ENCODE results near the gene ARHGAP30. TPM values are rescaled to one million over a fixed set of nuclear protein-coding genes. Genes with fewer than 3 reads are reported as not detected.

ARHGAP30 gene
- total and polyA plus RNA-seq, 2 of the 8 experiments (the other 6 are each of a cell fraction or from before 2014, with no cell fraction given), result 0.27 to 0.39 TPM

GRCh38 chr1:161001525-161001924 lies 68.2 kb downstream of the ARHGAP30 start:
- Histone ChIP-seq H3K23me2 (ENCODE audit: low read depth, low read length) (no peaks in the 10 kb centered on the region), H4K20me1 (replicated peaks in 1 of 2; ENCODE audit: control insufficient read depth in 1 of 2, insufficient read depth in 2 of 2, low read length in 2 of 2) (peaks cover 2 to 23% of the 10 kb centered on the region in 2 experiments), H3K18ac (ENCODE audit: extremely low read depth, low read length) (no peak overlapping the region), H4K91ac (replicated peaks; ENCODE audit: insufficient read length, low read length) (no peak overlapping the region), H2BK5ac (ENCODE audit: low read depth, low read length) (no peak overlapping the region), H3K4me1 (replicated peaks in 1 of 4; ENCODE audit: control insufficient read depth in 3 of 4, insufficient read depth in 4 of 4, low read length in 3 of 4) (peaks cover 0 to 3% (median 0%) of the 10 kb centered on the region in 4 experiments; a peak in 2 of 7 replicates), H3K27ac (ENCODE audit: low read depth, low read length) (no peak overlapping the region), H3K56ac (replicated peaks; ENCODE audit: insufficient read length, low read depth, low read length) (no peak overlapping the region), H3K14ac (ENCODE audit: insufficient read length) (no peak overlapping the region), H3K4me2 (ENCODE audit: insufficient read depth in 1 of 2, low read depth in 2 of 2, low read length in 2 of 2) (no peak overlapping the region), H3K4ac (replicated peaks; ENCODE audit: insufficient read length, low read depth, low read length) (no peak overlapping the region), H3K36me3 (ENCODE audit: control insufficient read depth in 2 of 4, insufficient read depth in 4 of 4, low read length in 3 of 4) (peaks cover 31 to 52% (median 38%) of the 10 kb centered on the region in 4 experiments), H3K4me3 (ENCODE audit: extremely low read depth in 1 of 4, insufficient read depth in 2 of 4, low read depth in 3 of 4, low read length in 4 of 4) (no peak overlapping the region), H3K79me1 (ENCODE audit: low read depth, low read length) (peaks cover 9% of the 10 kb centered on the region), H3K23ac (ENCODE audit: insufficient read length) (no peak overlapping the region), H2BK20ac (ENCODE audit: low read length) (no peak overlapping the region), H2BK120ac (replicated peaks; ENCODE audit: low read depth, low read length) (no peak overlapping the region), H3K79me2 (ENCODE audit: control insufficient read depth in 1 of 2, insufficient read depth in 2 of 2, low read length in 2 of 2) (peaks cover 4 to 45% of the 10 kb centered on the region in 2 experiments; a peak in 3 of 4 replicates), H4K8ac (ENCODE audit: extremely low read depth, insufficient read depth, low read length) (no peak overlapping the region), H2BK15ac (ENCODE audit: low read length) (no peak overlapping the region), H2AK5ac (ENCODE audit: low read depth, low read length) (no peak overlapping the region), H3K9ac (replicated peaks in 1 of 4; ENCODE audit: extremely low read depth in 1 of 4, low read depth in 3 of 4, low read length in 3 of 4) (no peak overlapping the region), H3K9me3 (ENCODE audit: insufficient read depth in 2 of 2, low read depth in 1 of 2, low read length in 1 of 2) (no peaks in the 10 kb centered on the region), H2BK12ac (ENCODE audit: low read depth, low read length) (no peak overlapping the region), H4K5ac (ENCODE audit: insufficient read length, low read depth, low read length) (no peak overlapping the region), H2AFZ (ENCODE audit: low read length) (no peak overlapping the region), H3K27me3 (replicated peaks in 1 of 4; ENCODE audit: control insufficient read depth in 3 of 4, extremely low read depth in 1 of 4, insufficient read depth in 3 of 4, low read length in 3 of 4) (no peaks in the 10 kb centered on the region)
- 95% methylated on average over 5 of the region's 5 CpGs; no CpG with 5 or more reads in 1 of the 2 experiments for WGBS, 2 experiments (ENCODE audit: extremely low coverage in 1 of 2, insufficient coverage in 1 of 2, insufficient read length in 1 of 2, insufficient replicate concordance in 2 of 2, low coverage in 1 of 2, low lambda C conversion rate in 2 of 2, missing lambda C conversion rate in 1 of 2)
- FAIRE-seq (no peak), DNase-seq (ENCODE audit: low read depth in 1 of 2, low spot score in 2 of 2) (no peak)
- ChIA-PET CTCF (ENCODE audit: partially characterized antibody) (interaction anchor here (1.2 to 3.0 kb wide), 3 partner anchors 10 to 167 kb away, joined by 3 to 13 read pairs (median 4); partner anchors contain the start of gene USF1), POLR2A (ENCODE audit: partially characterized antibody) (interaction anchor here (0.8 to 1.8 kb wide), 4 partner anchors 16 to 131 kb away, joined by 3 to 5 read pairs (median 3); partner anchors contain the start of genes DEDD and ITLN2)
- TF ChIP-seq RAD21 (IDR thresholded peaks at IDR 0.05 in 1 of 2, conservative IDR thresholded peaks at IDR 0.05 in 1 of 2; ENCODE audit: low read depth in 2 of 2, low read length in 2 of 2) (no peak), CEBPB (IDR thresholded peaks at IDR 0.05; ENCODE audit: low read depth, low read length) (no peak), SIX5 (IDR thresholded peaks at IDR 0.05; ENCODE audit: low read depth, low read length) (no peak), YY1 (IDR thresholded peaks at IDR 0.05; ENCODE audit: low read depth, low read length) (no peak), BACH1 (IDR thresholded peaks at IDR 0.05; ENCODE audit: low read length) (no peak), RNF2 (IDR thresholded peaks at IDR 0.05; ENCODE audit: borderline replicate concordance, low read depth, low read length, missing control alignments, poor library complexity, severe bottlenecking) (no peak)

Measured in H1 (cell line).